Coronary artery (tissue), 2 donors: ENCODE measurements around the gene MAP3K21.

ENCODE experiments used
- DNase-seq: peaks from one replicate; pipeline ENCODE4 v3.0.0-alpha.2; 2017; ENCODE audit warnings: low spot score
- H3K27ac ChIP-seq, 2 donors: fragments of 200-600 bp; sonication (generic); one replicate each; pipeline ENCODE4 v1.5.1; 2016 to 2019
- H3K4me3 ChIP-seq: fragments of 200-600 bp; sonication (generic); 2 replicates; pipeline ENCODE4 v1.5.1; 2016; ENCODE audit warnings: mild to moderate bottlenecking, moderate library complexity
- CTCF ChIP-seq: fragments of 200-600 bp; sonication (generic); IDR thresholded peaks from one replicate; pipeline ENCODE4 v1.5.1; 2019; ENCODE audit warnings: antibody characterized with exemption

Gene MAP3K21

GRCh38 chr1:233373226-233373625, 45.7 kb downstream of the MAP3K21 start:
- no peak for TF ChIP-seq CTCF
- no peak overlapping the region for H3K4me3 ChIP-seq
- H3K27ac ChIP-seq, result no peak overlapping the region
- no peak for DNase-seq

- no peak overlapping the region for H3K27ac ChIP-seq
These were observed 48.1 kb downstream of the MAP3K21 start for GRCh38 chr1:233375653-233376052.

GRCh38 chr1:233376382-233377110, 49.0 kb downstream of the MAP3K21 start:
- no peak overlapping the region for H3K27ac ChIP-seq
- no peak overlapping the region for H3K4me3 ChIP-seq
- DNase-seq, result no peak
- TF ChIP-seq CTCF, result no peak

More at GRCh38 chr1:233375653-233376052, 48.1 kb downstream of the MAP3K21 start:
- DNase-seq, result no peak
- no peak overlapping the region for H3K4me3 ChIP-seq
- no peak for TF ChIP-seq CTCF

- no peak for DNase-seq
- Histone ChIP-seq H3K4me3 (no peak overlapping the region), H3K27ac (no peak overlapping the region)
- no peak for TF ChIP-seq CTCF
These were observed 52.4 kb downstream of the MAP3K21 start for GRCh38 chr1:233379869-233380438.

- TF ChIP-seq CTCF, result no peak
- no peak for DNase-seq
- no peak overlapping the region for H3K27ac ChIP-seq
- no peak overlapping the region for H3K4me3 ChIP-seq
These were observed 54.3 kb downstream of the MAP3K21 start for GRCh38 chr1:233381806-233382205.

- H3K4me3 ChIP-seq, result no peak overlapping the region
- no peak for DNase-seq
- H3K27ac ChIP-seq, result no peak overlapping the region
- no peak for TF ChIP-seq CTCF
These were observed 56.5 kb downstream of the MAP3K21 start for GRCh38 chr1:233383984-233384383.

- Histone ChIP-seq H3K4me3 (no peak overlapping the region), H3K27ac (no peak overlapping the region)
- TF ChIP-seq CTCF, result no peak
- DNase-seq, result no peak
These were observed 58.8 kb downstream of the MAP3K21 start for GRCh38 chr1:233386336-233386735.
